ENCODE measurements around the gene CRYGN.

Gene CRYGN

DNA sequence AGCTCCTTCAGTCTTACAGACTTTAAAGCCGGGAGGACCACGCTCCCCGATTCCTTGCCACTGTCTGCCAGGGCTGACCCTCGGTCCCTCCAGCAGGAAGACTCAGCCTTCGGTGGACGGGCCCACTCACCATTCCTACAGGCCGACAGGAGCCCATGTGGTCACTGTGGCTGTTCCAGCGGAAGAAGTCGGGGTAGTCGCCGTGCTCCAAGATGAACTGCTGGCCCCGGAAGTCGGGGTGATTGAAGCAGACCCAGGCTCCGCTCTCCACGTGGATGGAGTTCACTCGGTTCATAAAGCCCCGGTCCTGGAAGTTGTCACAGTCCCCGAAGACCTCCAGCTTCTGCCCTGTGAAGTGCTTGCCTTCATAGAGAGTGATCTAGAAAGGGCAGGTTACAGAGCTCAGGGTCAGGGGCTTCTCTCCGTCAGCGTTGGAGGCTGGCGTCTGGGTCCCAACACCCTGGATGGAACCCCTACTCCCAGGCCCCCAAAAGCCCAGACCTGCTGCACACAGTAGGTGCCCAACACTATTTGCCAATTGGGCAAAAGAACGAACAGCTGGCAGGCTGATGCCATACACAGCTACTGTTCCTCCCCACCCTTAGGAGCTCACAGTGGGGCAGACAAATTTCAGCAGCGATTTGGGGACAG, 1.9 kb downstream of the CRYGN start:
- TF ChIP-seq ZC3H10 (CRISPR knock-in tag; IDR thresholded peaks at IDR 0.05) (no peak), GLIS3 (CRISPR knock-in tag; IDR thresholded peaks at IDR 0.05) (no peak), ISL1 (CRISPR knock-in tag; IDR thresholded peaks at IDR 0.05) (no peak), TCF4 (CRISPR knock-in tag; IDR thresholded peaks at IDR 0.05; ENCODE audit: borderline replicate concordance) (no peak), TOX (CRISPR knock-in tag; IDR thresholded peaks at IDR 0.05; ENCODE audit: borderline replicate concordance) (no peak), ARNTL (CRISPR knock-in tag; IDR thresholded peaks at IDR 0.05; ENCODE audit: borderline replicate concordance, low read depth) (no peak), ZNF565 (CRISPR knock-in tag; conservative IDR thresholded peaks at IDR 0.05; ENCODE audit: low read depth) (no peak)
- TF ChIP-seq, protein P1, sequence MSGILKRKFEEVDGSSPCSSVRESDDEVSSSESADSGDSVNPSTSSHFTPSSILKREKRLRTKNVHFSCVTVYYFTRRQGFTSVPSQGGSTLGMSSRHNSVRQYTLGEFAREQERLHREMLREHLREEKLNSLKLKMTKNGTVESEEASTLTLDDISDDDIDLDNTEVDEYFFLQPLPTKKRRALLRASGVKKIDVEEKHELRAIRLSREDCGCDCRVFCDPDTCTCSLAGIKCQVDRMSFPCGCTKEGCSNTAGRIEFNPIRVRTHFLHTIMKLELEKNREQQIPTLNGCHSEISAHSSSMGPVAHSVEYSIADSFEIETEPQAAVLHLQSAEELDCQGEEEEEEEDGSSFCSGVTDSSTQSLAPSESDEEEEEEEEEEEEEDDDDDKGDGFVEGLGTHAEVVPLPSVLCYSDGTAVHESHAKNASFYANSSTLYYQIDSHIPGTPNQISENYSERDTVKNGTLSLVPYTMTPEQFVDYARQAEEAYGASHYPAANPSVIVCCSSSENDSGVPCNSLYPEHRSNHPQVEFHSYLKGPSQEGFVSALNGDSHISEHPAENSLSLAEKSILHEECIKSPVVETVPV (CRISPR knock-in tag; IDR thresholded peaks at IDR 0.05): no peak
- TF ChIP-seq, protein P2, sequence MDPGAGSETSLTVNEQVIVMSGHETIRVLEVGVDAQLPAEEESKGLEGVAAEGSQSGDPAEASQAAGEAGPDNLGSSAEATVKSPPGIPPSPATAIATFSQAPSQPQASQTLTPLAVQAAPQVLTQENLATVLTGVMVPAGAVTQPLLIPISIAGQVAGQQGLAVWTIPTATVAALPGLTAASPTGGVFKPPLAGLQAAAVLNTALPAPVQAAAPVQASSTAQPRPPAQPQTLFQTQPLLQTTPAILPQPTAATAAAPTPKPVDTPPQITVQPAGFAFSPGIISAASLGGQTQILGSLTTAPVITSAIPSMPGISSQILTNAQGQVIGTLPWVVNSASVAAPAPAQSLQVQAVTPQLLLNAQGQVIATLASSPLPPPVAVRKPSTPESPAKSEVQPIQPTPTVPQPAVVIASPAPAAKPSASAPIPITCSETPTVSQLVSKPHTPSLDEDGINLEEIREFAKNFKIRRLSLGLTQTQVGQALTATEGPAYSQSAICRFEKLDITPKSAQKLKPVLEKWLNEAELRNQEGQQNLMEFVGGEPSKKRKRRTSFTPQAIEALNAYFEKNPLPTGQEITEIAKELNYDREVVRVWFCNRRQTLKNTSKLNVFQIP (CRISPR knock-in tag; IDR thresholded peaks at IDR 0.05; ENCODE audit: borderline replicate concordance, low read depth): no peak
- TF ChIP-seq, protein P3, sequence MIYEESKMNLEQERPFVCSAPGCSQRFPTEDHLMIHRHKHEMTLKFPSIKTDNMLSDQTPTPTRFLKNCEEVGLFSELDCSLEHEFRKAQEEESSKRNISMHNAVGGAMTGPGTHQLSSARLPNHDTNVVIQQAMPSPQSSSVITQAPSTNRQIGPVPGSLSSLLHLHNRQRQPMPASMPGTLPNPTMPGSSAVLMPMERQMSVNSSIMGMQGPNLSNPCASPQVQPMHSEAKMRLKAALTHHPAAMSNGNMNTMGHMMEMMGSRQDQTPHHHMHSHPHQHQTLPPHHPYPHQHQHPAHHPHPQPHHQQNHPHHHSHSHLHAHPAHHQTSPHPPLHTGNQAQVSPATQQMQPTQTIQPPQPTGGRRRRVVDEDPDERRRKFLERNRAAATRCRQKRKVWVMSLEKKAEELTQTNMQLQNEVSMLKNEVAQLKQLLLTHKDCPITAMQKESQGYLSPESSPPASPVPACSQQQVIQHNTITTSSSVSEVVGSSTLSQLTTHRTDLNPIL (CRISPR knock-in tag; IDR thresholded peaks at IDR 0.05; ENCODE audit: low read depth): no peak
- ATAC-seq: no peak

DNA sequence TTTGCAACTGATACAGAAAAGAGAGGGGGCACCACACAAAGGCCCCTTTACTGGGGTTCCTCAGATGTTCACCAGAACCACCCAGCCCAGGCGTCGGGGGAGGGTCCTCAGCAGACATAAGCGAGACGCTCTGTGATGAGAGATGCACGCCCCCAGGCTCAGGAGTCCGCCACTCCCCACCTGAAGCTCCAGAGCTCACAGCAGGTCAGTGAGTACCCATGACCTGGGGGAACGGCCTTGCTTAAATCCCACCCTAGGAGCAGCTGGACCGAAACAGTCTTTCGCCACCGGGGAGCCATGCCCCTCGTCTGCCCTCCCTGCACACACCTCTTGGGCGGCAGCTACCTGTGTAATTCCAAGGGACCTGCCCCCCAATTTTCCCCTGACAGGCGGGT, 2.8 kb downstream of the CRYGN start:
- TF ChIP-seq ARNTL (CRISPR knock-in tag; IDR thresholded peaks at IDR 0.05; ENCODE audit: borderline replicate concordance, low read depth) (no peak), ZNF70 (CRISPR knock-in tag; IDR thresholded peaks at IDR 0.05) (no peak), TCF4 (CRISPR knock-in tag; IDR thresholded peaks at IDR 0.05; ENCODE audit: borderline replicate concordance) (no peak), RARB (CRISPR knock-in tag; IDR thresholded peaks at IDR 0.05) (no peak), ZNF565 (CRISPR knock-in tag; conservative IDR thresholded peaks at IDR 0.05; ENCODE audit: low read depth) (no peak), BACH2 (CRISPR knock-in tag; IDR thresholded peaks at IDR 0.05; ENCODE audit: borderline replicate concordance) (no peak), OSR1 (CRISPR knock-in tag; IDR thresholded peaks at IDR 0.05) (no peak)
- TF ChIP-seq, protein P1 (CRISPR knock-in tag; IDR thresholded peaks at IDR 0.05): no peak

DNA sequence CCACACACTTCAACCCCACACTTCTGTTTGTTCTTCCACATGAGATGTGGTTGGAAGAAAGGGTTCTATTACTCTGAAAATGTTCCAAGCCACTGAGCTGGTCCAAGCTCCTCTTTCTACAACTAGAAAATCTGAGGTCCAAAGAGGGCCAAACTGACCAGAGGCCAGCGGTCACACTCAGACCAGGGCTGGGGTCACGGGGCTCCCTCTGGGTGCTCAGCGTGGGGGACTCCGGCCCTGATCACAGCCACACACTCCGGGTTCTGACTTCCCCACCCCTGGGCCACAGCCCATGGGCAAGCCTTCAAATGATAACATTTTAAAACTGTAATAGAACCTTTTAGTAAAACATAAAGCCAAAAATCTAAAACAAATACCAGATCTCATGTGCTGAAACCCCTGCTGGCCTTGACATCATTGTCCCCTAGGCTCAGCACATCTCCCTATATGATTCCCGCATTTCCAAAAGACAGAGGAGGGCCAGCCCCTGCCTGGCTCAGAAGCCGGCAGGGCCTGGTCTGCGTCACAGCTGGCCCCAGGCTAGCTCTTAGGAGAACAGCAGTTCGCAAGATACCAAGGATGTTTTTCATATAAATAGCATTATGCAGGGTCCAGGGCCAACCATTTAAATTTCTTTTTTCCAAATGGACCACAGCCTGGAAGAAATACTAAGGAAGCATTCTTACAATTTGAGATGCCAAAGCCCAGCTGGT, 3.3 kb downstream of the CRYGN start:
- peak; percentile 65 for ATAC-seq
- TF ChIP-seq CSDC2 (CRISPR knock-in tag; IDR thresholded peaks at IDR 0.05): peak; percentile 30
- peak; percentile 60; the same call in 1 of the 2 replicates for TF ChIP-seq SNAI2 (CRISPR knock-in tag; IDR thresholded peaks at IDR 0.05)
- TF ChIP-seq ZNF565 (CRISPR knock-in tag; conservative IDR thresholded peaks at IDR 0.05; ENCODE audit: low read depth): no peak
- TF ChIP-seq ISL1 (CRISPR knock-in tag; IDR thresholded peaks at IDR 0.05): peak; percentile 63
- peak; percentile 82 for TF ChIP-seq TCF4 (CRISPR knock-in tag; IDR thresholded peaks at IDR 0.05; ENCODE audit: borderline replicate concordance)

More for the DNA sequence above, 2.8 kb downstream of the CRYGN start:
- no peak for ATAC-seq

DNA sequence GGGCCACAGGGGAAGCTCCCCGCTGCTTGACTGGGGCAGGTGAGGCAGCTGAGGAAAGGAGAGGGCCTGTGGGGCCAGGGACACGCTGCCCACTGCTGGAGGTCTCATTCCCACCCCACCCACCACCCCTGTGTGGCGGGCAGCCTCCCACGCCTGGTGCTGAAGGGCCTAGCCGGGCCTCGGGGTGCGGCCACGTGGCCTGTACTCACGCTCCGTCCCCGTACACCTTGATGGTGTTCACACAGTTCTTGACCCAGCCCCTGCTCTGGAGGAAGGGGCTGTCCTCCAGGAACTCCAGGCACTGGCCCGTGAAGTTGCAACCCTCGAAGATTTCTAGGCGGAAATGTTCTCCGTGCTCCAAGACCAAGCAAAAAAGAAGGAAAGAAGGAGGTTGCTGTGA, 4.0 kb downstream of the CRYGN start:
- no peak for ATAC-seq

More for the DNA sequence above, 4.0 kb downstream of the CRYGN start:
- no peak for TF ChIP-seq ZFP30 (CRISPR knock-in tag; IDR thresholded peaks at IDR 0.05)
- no peak for TF ChIP-seq TOX (CRISPR knock-in tag; IDR thresholded peaks at IDR 0.05; ENCODE audit: borderline replicate concordance)
- TF ChIP-seq SNAI2 (CRISPR knock-in tag; IDR thresholded peaks at IDR 0.05): no peak
- TF ChIP-seq BACH2 (CRISPR knock-in tag; IDR thresholded peaks at IDR 0.05; ENCODE audit: borderline replicate concordance): no peak
- no peak for TF ChIP-seq ISL1 (CRISPR knock-in tag; IDR thresholded peaks at IDR 0.05)
- TF ChIP-seq GLIS3 (CRISPR knock-in tag; IDR thresholded peaks at IDR 0.05): no peak
- TF ChIP-seq, protein P3 (CRISPR knock-in tag; IDR thresholded peaks at IDR 0.05; ENCODE audit: low read depth): no peak
- TF ChIP-seq, protein P4, sequence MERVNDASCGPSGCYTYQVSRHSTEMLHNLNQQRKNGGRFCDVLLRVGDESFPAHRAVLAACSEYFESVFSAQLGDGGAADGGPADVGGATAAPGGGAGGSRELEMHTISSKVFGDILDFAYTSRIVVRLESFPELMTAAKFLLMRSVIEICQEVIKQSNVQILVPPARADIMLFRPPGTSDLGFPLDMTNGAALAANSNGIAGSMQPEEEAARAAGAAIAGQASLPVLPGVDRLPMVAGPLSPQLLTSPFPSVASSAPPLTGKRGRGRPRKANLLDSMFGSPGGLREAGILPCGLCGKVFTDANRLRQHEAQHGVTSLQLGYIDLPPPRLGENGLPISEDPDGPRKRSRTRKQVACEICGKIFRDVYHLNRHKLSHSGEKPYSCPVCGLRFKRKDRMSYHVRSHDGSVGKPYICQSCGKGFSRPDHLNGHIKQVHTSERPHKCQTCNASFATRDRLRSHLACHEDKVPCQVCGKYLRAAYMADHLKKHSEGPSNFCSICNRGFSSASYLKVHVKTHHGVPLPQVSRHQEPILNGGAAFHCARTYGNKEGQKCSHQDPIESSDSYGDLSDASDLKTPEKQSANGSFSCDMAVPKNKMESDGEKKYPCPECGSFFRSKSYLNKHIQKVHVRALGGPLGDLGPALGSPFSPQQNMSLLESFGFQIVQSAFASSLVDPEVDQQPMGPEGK (CRISPR knock-in tag; IDR thresholded peaks at IDR 0.05; ENCODE audit: borderline replicate concordance): no peak
- TF ChIP-seq RARB (CRISPR knock-in tag; IDR thresholded peaks at IDR 0.05): no peak
- TF ChIP-seq, protein P1 (CRISPR knock-in tag; IDR thresholded peaks at IDR 0.05): no peak
- no peak for TF ChIP-seq CSDC2 (CRISPR knock-in tag; IDR thresholded peaks at IDR 0.05)
- TF ChIP-seq ZNF70 (CRISPR knock-in tag; IDR thresholded peaks at IDR 0.05): no peak
- no peak for TF ChIP-seq ZNF565 (CRISPR knock-in tag; conservative IDR thresholded peaks at IDR 0.05; ENCODE audit: low read depth)
- no peak for TF ChIP-seq ESRRG (CRISPR knock-in tag; IDR thresholded peaks at IDR 0.05)
- TF ChIP-seq PPARA (CRISPR knock-in tag; IDR thresholded peaks at IDR 0.05; ENCODE audit: borderline replicate concordance): no peak
- no peak for TF ChIP-seq ZFP3 (CRISPR knock-in tag; IDR thresholded peaks at IDR 0.05)

All from SK-N-SH treated with all-trans-retinoic acid at 6 μM for 48 hours (cell line).